MCF 10A (cell line): Measurements from ENCODE around the gene FRMPD4. TPM values are rescaled to one million over a fixed set of nuclear protein-coding genes. Genes with fewer than 3 reads are reported as not detected.

Source experiments
- BruUV-seq: library from RNA; stranded (reverse); fragments of 400-500 nt; replicated peaks from 2 replicates; lab custom pipeline; 2021; lab: Mats Ljungman, UMichigan
- CTCF ChIA-PET: fragments of 300-600 bp; sonication (Branson Sonifier 250); formaldehyde crosslinking; extraction: SDS; loops from one replicate; lab custom pipeline; 2021; ENCODE audit warnings: antibody characterized with exemption, inconsistent platforms; lab: Yijun Ruan, JAX
- POLR2A ChIA-PET: fragments of 300-600, 350-650 bp; sonication (Branson Sonifier 250); formaldehyde crosslinking; extraction: SDS; loops from one replicate; lab custom pipeline; 2020; ENCODE audit warnings: antibody characterized with exemption, inconsistent platforms; lab: Yijun Ruan, JAX
- DNase-seq: peaks from one replicate; pipeline ENCODE4 v3.0.0-alpha.2; 2018; ENCODE audit not compliant: unreplicated experiment
- H3K27ac Mint-ChIP-seq: one replicate; pipeline ENCODE4 v1.8.0; 2022; ENCODE audit warnings: mild to moderate bottlenecking, low read depth, mixed read lengths; ENCODE audit not compliant: unreplicated experiment
- H3K27me3 Mint-ChIP-seq: one replicate; pipeline ENCODE4 v1.8.0; 2022; ENCODE audit warnings: mixed read lengths; ENCODE audit not compliant: insufficient read depth, unreplicated experiment
- H3K36me3 Mint-ChIP-seq: one replicate; pipeline ENCODE4 v1.8.0; 2022; ENCODE audit warnings: mild to moderate bottlenecking, moderate library complexity, mixed read lengths; ENCODE audit not compliant: insufficient read depth, unreplicated experiment
- H3K4me1 Mint-ChIP-seq: one replicate; pipeline ENCODE4 v1.8.0; 2022; ENCODE audit warnings: mixed read lengths; ENCODE audit not compliant: insufficient read depth, unreplicated experiment
- H3K4me3 Mint-ChIP-seq: one replicate; pipeline ENCODE4 v1.8.0; 2022; ENCODE audit warnings: mild to moderate bottlenecking, moderate library complexity, mixed read lengths; ENCODE audit not compliant: unreplicated experiment
- H3K9me3 Mint-ChIP-seq: one replicate; pipeline ENCODE4 v1.8.0; 2022; ENCODE audit warnings: mixed read lengths; ENCODE audit not compliant: unreplicated experiment
- CTCF ChIP-seq: fragments of 200-600 bp; IDR thresholded peaks from one replicate; pipeline ENCODE4 v1.8.0; 2022; ENCODE audit warnings: antibody characterized with exemption, mild to moderate bottlenecking; ENCODE audit not compliant: unreplicated experiment
- intact Hi-C: fragments of 100-400 bp; cut with micrococcal nuclease; formaldehyde crosslinking; loops from 2 replicates; pipeline ENCODE4 v1.14.1; 2022
- total RNA-seq: library from RNA; stranded (reverse); gene quantifications from 2 replicates; pipeline ENCODE4 v1.2.3, GENCODE V29; 2022

Gene FRMPD4
- total RNA-seq, 1 experiment from 2014 or later = not detected

- no peaks in the 10 kb centered on the region for H3K27me3 Mint-ChIP-seq
- CTCF ChIA-PET = interaction anchor here (0.6 kb wide), 1 partner anchor 10 kb away, joined by 4 read pairs; no protein-coding TSS in a partner anchor
These were observed 144.7 kb downstream of the FRMPD4 start for GRCh38 chrX:12282991-12283390.

GRCh38 chrX:12292996-12293765, 154.9 kb downstream of the FRMPD4 start:
- peak; percentile 45 for DNase-seq
- no TSS peak for BruUV-seq
- Mint-ChIP-seq H3K4me3 (no peak overlapping the region), H3K27me3 (peaks cover 16% of the 10 kb centered on the region), H3K36me3 (no peaks in the 10 kb centered on the region), H3K27ac (no peak overlapping the region), H3K4me1 (peaks cover 8% of the 10 kb centered on the region), H3K9me3 (no peaks in the 10 kb centered on the region)
- ChIA-PET POLR2A (no interaction called here), CTCF (interaction anchor here (0.7 to 0.9 kb wide), 2 partner anchors 15 to 153 kb away, joined by 3 to 4 read pairs; no protein-coding TSS in a partner anchor)
- no peak for TF ChIP-seq CTCF
- intact Hi-C loops = no loop called here

More at GRCh38 chrX:12282991-12283390, 144.7 kb downstream of the FRMPD4 start:
- Mint-ChIP-seq H3K4me3 (no peak overlapping the region), H3K4me1 (no peaks in the 10 kb centered on the region), H3K36me3 (no peaks in the 10 kb centered on the region), H3K27ac (no peak overlapping the region), H3K9me3 (no peaks in the 10 kb centered on the region)
- POLR2A ChIA-PET = no interaction called here
- BruUV-seq = no TSS peak
- no peak for DNase-seq
- TF ChIP-seq CTCF = no peak
- intact Hi-C loops = no loop called here

GRCh38 chrX:12297353-12297752, 159.1 kb downstream of the FRMPD4 start:
- Mint-ChIP-seq H3K27me3 (peaks cover 13% of the 10 kb centered on the region), H3K36me3 (no peaks in the 10 kb centered on the region), H3K9me3 (peaks cover 6% of the 10 kb centered on the region), H3K27ac (no peak overlapping the region), H3K4me3 (no peak overlapping the region), H3K4me1 (peaks cover 8% of the 10 kb centered on the region)
- no peak for TF ChIP-seq CTCF
- ChIA-PET CTCF (no interaction called here), POLR2A (no interaction called here)
- BruUV-seq = no TSS peak
- DNase-seq = no peak
- intact Hi-C loops = no loop called here

GRCh38 chrX:12301288-12301687, 163.0 kb downstream of the FRMPD4 start:
- intact Hi-C loops = no loop called here
- H3K27ac Mint-ChIP-seq = no peak overlapping the region
- no TSS peak for BruUV-seq
- DNase-seq = no peak
- no peak overlapping the region for H3K4me3 Mint-ChIP-seq
- H3K9me3 Mint-ChIP-seq = peaks cover 6% of the 10 kb centered on the region
- H3K27me3 Mint-ChIP-seq = peaks cover 13% of the 10 kb centered on the region
- ChIA-PET CTCF (no interaction called here), POLR2A (no interaction called here)
- no peak for TF ChIP-seq CTCF
- H3K4me1 Mint-ChIP-seq = no peaks in the 10 kb centered on the region
- H3K36me3 Mint-ChIP-seq = no peaks in the 10 kb centered on the region
